Mammary epithelial cell (primary cell): ENCODE measurements around the gene NF2.

Experiments
- CTCF ChIP-seq, 2 donors: IDR thresholded peaks in 1 of 2; conservative IDR thresholded peaks in 1 of 2; 2 replicates each; pipeline ENCODE4 v1.5.1; 2011 to 2012; ENCODE audit warnings: inconsistent platforms in 2 of 2, low read length in 2 of 2, mild to moderate bottlenecking in 2 of 2, control low read depth in 1 of 2, low read depth in 1 of 2; ENCODE audit not compliant: insufficient read depth in 1 of 2; ENCODE audit errors: extremely low read depth in 1 of 2
- EZH2 ChIP-seq: IDR thresholded peaks from 2 replicates; pipeline ENCODE4 v1.6.1; 2012; ENCODE audit warnings: low read length, inconsistent platforms, borderline replicate concordance

- no peak for TF ChIP-seq CTCF (conservative IDR thresholded peaks at IDR 0.05 in 1 of 2, IDR thresholded peaks at IDR 0.05 in 1 of 2; ENCODE audit: extremely low read depth in 1 of 2, insufficient read depth in 1 of 2, low read depth in 1 of 2, low read length in 2 of 2)
- no peak for TF ChIP-seq EZH2
Observed at GRCh38 chr22:29702931-29703501, 99.6 kb downstream of the NF2 start.
